ENCODE results near the gene GCSH. TPM values are rescaled to one million over a fixed set of nuclear protein-coding genes. Genes with fewer than 3 reads are reported as not detected.

The GCSH gene
- total RNA-seq: 14.6 and 17.6 TPM in 2 replicates

DNA sequence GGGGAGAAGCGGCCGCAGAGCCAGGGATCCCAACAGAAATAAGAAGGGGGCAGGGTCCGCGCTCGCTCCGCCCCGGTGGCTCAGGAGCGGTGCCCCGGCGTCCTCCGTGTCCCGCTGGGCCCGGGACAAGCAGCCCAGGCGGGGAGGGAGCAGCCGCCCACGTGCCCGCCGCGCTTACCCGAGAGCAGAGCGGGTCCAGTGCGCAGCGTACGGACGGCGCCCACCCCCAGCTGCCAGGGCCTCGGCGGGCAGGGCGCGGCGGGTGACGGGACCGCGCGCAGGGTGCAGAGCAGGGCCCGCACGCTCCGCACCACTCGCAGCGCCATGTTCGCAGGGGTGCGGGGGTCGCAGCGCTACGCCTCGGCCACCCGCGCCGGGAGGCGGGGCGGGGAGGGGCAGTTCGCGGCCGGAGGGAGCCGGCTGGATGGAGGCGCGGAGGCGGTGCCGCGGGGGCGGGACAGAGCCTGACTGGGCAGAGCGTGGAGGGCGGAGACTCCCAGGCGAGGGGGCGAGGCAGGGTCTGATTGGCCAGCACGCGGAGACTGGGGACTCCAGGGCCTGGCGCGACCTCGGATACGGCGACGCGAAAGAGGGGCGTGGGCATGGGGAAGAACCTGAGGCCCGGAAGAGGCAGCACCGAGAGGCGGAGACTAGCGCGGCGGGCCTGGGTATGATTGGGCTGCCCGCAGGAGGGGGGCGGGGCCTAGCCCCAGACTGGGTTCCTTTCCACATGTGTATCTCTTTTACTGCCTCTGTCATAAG lies at the start of gene GCSH:
TSS of gene GCSH (minus strand) at position 443 of the 762 bp plus-strand sequence. CDS start at position 326, 117 bp downstream.
- TF ChIP-seq CTCF (IDR thresholded peaks at IDR 0.05; ENCODE audit: insufficient read depth, low read length, severe bottlenecking): no peak
- FAIRE-seq (no peak), DNase-seq (ENCODE audit: low read depth) (peak; percentile 96)
- Histone ChIP-seq H3K4me3 (ENCODE audit: low read depth, low read length) (peak within 1 kb of the TSS; percentile 84), H3K27me3 (ENCODE audit: control insufficient read depth, insufficient read depth, low read length) (no peaks in the 10 kb centered on the region), H3K36me3 (ENCODE audit: control insufficient read depth, insufficient read depth, low read length) (no peaks in the 10 kb centered on the region)

- H3K4me3 ChIP-seq (ENCODE audit: low read depth, low read length): no peak overlapping the region
- no peaks in the 10 kb centered on the region for H3K36me3 ChIP-seq (ENCODE audit: control insufficient read depth, insufficient read depth, low read length)
- TF ChIP-seq CTCF (IDR thresholded peaks at IDR 0.05; ENCODE audit: insufficient read depth, low read length, severe bottlenecking): no peak
- FAIRE-seq: no peak
- peak; percentile 94 for DNase-seq (ENCODE audit: low read depth)
- no peaks in the 10 kb centered on the region for H3K27me3 ChIP-seq (ENCODE audit: control insufficient read depth, insufficient read depth, low read length)
Measured at GRCh38 chr16:81143921-81144471, 47.8 kb upstream of the GCSH start.

GRCh38 chr16:81142864-81143263 lies 46.7 kb upstream of the GCSH start:
- FAIRE-seq (no peak), DNase-seq (ENCODE audit: low read depth) (no peak)
- no peak for TF ChIP-seq CTCF (IDR thresholded peaks at IDR 0.05; ENCODE audit: insufficient read depth, low read length, severe bottlenecking)
- Histone ChIP-seq H3K36me3 (ENCODE audit: control insufficient read depth, insufficient read depth, low read length) (no peaks in the 10 kb centered on the region), H3K27me3 (ENCODE audit: control insufficient read depth, insufficient read depth, low read length) (no peaks in the 10 kb centered on the region), H3K4me3 (ENCODE audit: low read depth, low read length) (no peak overlapping the region)

- DNase-seq (ENCODE audit: low read depth) (no peak), FAIRE-seq (no peak)
- no peak overlapping the region for H3K4me3 ChIP-seq (ENCODE audit: low read depth, low read length)
- H3K27me3 ChIP-seq (ENCODE audit: control insufficient read depth, insufficient read depth, low read length): no peaks in the 10 kb centered on the region
- TF ChIP-seq CTCF (IDR thresholded peaks at IDR 0.05; ENCODE audit: insufficient read depth, low read length, severe bottlenecking): peak; percentile 39
- no peaks in the 10 kb centered on the region for H3K36me3 ChIP-seq (ENCODE audit: control insufficient read depth, insufficient read depth, low read length)
Measured at GRCh38 chr16:81140930-81141780, 45.0 kb upstream of the GCSH start.

GRCh38 chr16:81138831-81139557 lies 42.8 kb upstream of the GCSH start:
- H3K4me3 ChIP-seq (ENCODE audit: low read depth, low read length): no peak overlapping the region
- DNase-seq (ENCODE audit: low read depth) (no peak), FAIRE-seq (no peak)
- no peak for TF ChIP-seq CTCF (IDR thresholded peaks at IDR 0.05; ENCODE audit: insufficient read depth, low read length, severe bottlenecking)
- no peaks in the 10 kb centered on the region for H3K36me3 ChIP-seq (ENCODE audit: control insufficient read depth, insufficient read depth, low read length)
- no peaks in the 10 kb centered on the region for H3K27me3 ChIP-seq (ENCODE audit: control insufficient read depth, insufficient read depth, low read length)

All from bronchial epithelial cell (primary cell).